HEK293 (cell line): ENCODE results near the gene CXorf58.

ENCODE experiments used
- CTCF ChIP-seq: fragments of 450-650 bp; formaldehyde crosslinking; IDR thresholded peaks from 2 replicates; pipeline ENCODE4 v1.5.1; 2016; ENCODE audit warnings: missing biosample characterization, missing genetic modification characterization
- FEZF1 ChIP-seq: fragments of 450-650 bp; formaldehyde crosslinking; IDR thresholded peaks from 2 replicates; pipeline ENCODE4 v1.5.1; 2016; ENCODE audit warnings: missing biosample characterization, missing genetic modification characterization
- PRDM4 ChIP-seq: fragments of 450-650 bp; formaldehyde crosslinking; IDR thresholded peaks from 2 replicates; pipeline ENCODE4 v1.5.1; 2017; ENCODE audit warnings: missing biosample characterization, missing genetic modification characterization
- SP2 ChIP-seq: fragments of 450-650 bp; formaldehyde crosslinking; IDR thresholded peaks from 2 replicates; pipeline ENCODE4 v1.5.1; 2016; ENCODE audit warnings: missing biosample characterization, missing genetic modification characterization
- ZNF146 ChIP-seq: fragments of 450-650 bp; formaldehyde crosslinking; IDR thresholded peaks from 2 replicates; pipeline ENCODE4 v1.5.1; 2016; ENCODE audit warnings: missing biosample characterization, missing genetic modification characterization
- ZNF223 ChIP-seq: fragments of 450-650 bp; formaldehyde crosslinking; IDR thresholded peaks from 2 replicates; pipeline ENCODE4 v1.5.1; 2016; ENCODE audit warnings: missing biosample characterization, missing genetic modification characterization

GRCh38 chrX:23898412-23898959, 9.3 kb upstream of the CXorf58 start:
- TF ChIP-seq CTCF (tag by site-specific recombination) (no peak), ZNF146 (tag by site-specific recombination) (no peak), SP2 (tag by site-specific recombination) (no peak), FEZF1 (tag by site-specific recombination) (no peak), ZNF223 (no peak), PRDM4 (tag by site-specific recombination) (no peak)
